ENCODE measurements around the gene TMEM131L. TPM values are rescaled to one million over a fixed set of nuclear protein-coding genes. Genes with fewer than 3 reads are reported as not detected.

Gene TMEM131L
- total RNA-seq, 2 donors from 2014 or later, result 22.2 to 25.6 TPM

DNA sequence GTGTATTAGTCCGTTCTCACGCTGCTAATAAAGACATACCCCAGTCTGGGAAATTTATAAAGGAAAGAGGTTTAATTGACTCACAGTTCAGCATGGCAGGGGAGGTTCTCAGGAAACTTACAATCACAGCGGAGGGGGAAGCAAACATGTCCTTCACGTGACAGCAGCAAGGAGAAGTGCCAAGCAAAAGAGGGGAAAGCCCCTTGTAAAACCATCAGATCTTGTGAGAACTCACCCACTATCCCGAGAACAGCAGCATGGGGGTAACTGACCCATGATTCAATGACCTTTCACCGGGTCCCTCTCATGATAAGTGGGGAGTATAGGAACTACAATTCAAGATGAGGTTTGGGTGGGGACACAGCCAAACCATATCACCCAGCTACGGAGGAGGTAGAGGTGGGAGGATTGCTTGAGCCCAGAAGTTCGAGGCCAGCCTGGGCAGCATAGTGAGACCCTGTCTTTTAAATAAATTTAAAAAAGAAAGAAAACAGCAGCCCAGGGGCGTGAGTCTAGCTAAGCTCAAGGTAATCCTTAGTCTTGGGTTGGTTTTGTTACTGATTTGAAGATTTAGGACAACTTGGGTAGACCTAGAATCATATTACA, 46.4 kb upstream of the TMEM131L start:
- no peaks in the 10 kb centered on the region for H3K27me3 ChIP-seq (replicated peaks; ENCODE audit: insufficient read depth)
- no peak for DNase-seq (ENCODE audit: low spot score)
- H3K27ac ChIP-seq, result no peak overlapping the region
- no peak overlapping the region for H3K4me3 ChIP-seq
- TF ChIP-seq, protein P1, sequence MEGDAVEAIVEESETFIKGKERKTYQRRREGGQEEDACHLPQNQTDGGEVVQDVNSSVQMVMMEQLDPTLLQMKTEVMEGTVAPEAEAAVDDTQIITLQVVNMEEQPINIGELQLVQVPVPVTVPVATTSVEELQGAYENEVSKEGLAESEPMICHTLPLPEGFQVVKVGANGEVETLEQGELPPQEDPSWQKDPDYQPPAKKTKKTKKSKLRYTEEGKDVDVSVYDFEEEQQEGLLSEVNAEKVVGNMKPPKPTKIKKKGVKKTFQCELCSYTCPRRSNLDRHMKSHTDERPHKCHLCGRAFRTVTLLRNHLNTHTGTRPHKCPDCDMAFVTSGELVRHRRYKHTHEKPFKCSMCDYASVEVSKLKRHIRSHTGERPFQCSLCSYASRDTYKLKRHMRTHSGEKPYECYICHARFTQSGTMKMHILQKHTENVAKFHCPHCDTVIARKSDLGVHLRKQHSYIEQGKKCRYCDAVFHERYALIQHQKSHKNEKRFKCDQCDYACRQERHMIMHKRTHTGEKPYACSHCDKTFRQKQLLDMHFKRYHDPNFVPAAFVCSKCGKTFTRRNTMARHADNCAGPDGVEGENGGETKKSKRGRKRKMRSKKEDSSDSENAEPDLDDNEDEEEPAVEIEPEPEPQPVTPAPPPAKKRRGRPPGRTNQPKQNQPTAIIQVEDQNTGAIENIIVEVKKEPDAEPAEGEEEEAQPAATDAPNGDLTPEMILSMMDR (IDR thresholded peaks at IDR 0.05), result no peak
- no peaks in the 10 kb centered on the region for H3K36me3 ChIP-seq
- H3K4me1 ChIP-seq (ENCODE audit: control insufficient read depth in 1 of 2, low read depth in 2 of 2), result no peaks in the 10 kb centered on the region
- no peak for ATAC-seq (ENCODE audit: insufficient number of reproducible peaks, low FRiP score, low read depth)
- no peaks in the 10 kb centered on the region for H3K9me3 ChIP-seq

DNA sequence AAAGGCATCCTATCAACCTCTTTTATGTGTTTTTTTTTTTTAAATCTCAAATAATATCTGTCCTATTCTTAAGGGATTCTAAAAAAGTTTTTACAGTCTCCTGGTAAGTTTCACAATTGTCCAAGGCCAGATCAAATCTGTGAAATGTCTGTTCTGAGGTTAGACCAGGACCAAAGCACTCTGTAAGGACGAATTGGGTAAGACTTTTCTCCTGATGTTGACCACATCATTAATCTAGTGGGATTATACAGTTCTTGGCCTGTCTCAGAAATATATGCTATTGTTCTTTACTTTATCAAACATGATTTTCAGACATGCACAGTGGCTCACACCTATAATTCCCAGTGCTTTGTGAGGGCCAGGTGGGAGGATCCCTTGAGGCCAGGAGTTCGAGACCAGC, 45.8 kb upstream of the TMEM131L start:
- Histone ChIP-seq H3K9me3 (no peaks in the 10 kb centered on the region), H3K27me3 (replicated peaks; ENCODE audit: insufficient read depth) (no peaks in the 10 kb centered on the region), H3K36me3 (no peaks in the 10 kb centered on the region), H3K4me1 (ENCODE audit: control insufficient read depth in 1 of 2, low read depth in 2 of 2) (no peaks in the 10 kb centered on the region), H3K27ac (no peak overlapping the region), H3K4me3 (no peak overlapping the region)
- DNase-seq (ENCODE audit: low spot score) (no peak), ATAC-seq (ENCODE audit: insufficient number of reproducible peaks, low FRiP score, low read depth) (no peak)
- TF ChIP-seq, protein P1 (IDR thresholded peaks at IDR 0.05), result no peak

DNA sequence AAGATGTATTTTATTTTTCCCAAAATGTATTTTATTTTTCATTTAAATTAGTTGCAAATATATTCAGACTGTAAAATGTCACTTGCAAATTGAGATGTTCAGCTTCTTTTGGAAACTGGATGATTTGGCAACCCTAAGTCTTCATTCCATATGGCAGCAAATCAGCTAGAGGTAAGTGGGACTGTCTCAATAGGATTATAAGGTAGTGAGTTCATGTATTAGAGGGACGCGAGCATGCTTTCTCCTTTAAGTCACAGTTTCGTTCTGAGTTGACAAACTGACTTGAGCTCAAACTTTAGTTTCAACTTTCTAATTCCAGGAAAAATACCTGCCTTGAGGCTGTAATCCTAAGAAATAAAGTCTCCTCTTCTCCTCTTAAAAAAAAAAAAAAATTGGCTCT, 44.2 kb upstream of the TMEM131L start:
- no peak overlapping the region for H3K27ac ChIP-seq
- no peaks in the 10 kb centered on the region for H3K36me3 ChIP-seq
- no peak overlapping the region for H3K4me3 ChIP-seq
- H3K9me3 ChIP-seq, result no peaks in the 10 kb centered on the region
- H3K27me3 ChIP-seq (replicated peaks; ENCODE audit: insufficient read depth), result no peaks in the 10 kb centered on the region
- ATAC-seq (ENCODE audit: insufficient number of reproducible peaks, low FRiP score, low read depth) (no peak), DNase-seq (ENCODE audit: low spot score) (no peak)
- TF ChIP-seq, protein P1 (IDR thresholded peaks at IDR 0.05), result no peak
- H3K4me1 ChIP-seq (ENCODE audit: control insufficient read depth in 1 of 2, low read depth in 2 of 2), result no peaks in the 10 kb centered on the region

GRCh38 chr4:153426207-153426885, 39.8 kb upstream of the TMEM131L start:
- peaks cover 6 to 28% of the 10 kb centered on the region in 2 donors for H3K4me1 ChIP-seq (ENCODE audit: control insufficient read depth in 1 of 2, low read depth in 2 of 2)
- H3K27ac ChIP-seq, result no peak overlapping the region
- TF ChIP-seq, protein P1 (IDR thresholded peaks at IDR 0.05), result no peak
- no peak overlapping the region for H3K4me3 ChIP-seq
- DNase-seq (ENCODE audit: low spot score) (no peak), ATAC-seq (ENCODE audit: insufficient number of reproducible peaks, low FRiP score, low read depth) (no peak)
- H3K36me3 ChIP-seq, result no peaks in the 10 kb centered on the region
- H3K27me3 ChIP-seq (replicated peaks; ENCODE audit: insufficient read depth), result no peaks in the 10 kb centered on the region
- no peaks in the 10 kb centered on the region for H3K9me3 ChIP-seq

- H3K27ac ChIP-seq, result peak overlapping the region in 1 of 2 donors; percentile 33
Measured at GRCh38 chr4:153427363-153428071, 38.6 kb upstream of the TMEM131L start.

More at GRCh38 chr4:153427363-153428071, 38.6 kb upstream of the TMEM131L start:
- H3K36me3 ChIP-seq, result no peaks in the 10 kb centered on the region
- TF ChIP-seq, protein P1 (IDR thresholded peaks at IDR 0.05), result no peak
- no peak overlapping the region for H3K4me3 ChIP-seq
- no peaks in the 10 kb centered on the region for H3K9me3 ChIP-seq
- DNase-seq (ENCODE audit: low spot score), result no peak
- ATAC-seq (ENCODE audit: insufficient number of reproducible peaks, low FRiP score, low read depth), result no peak
- H3K4me1 ChIP-seq (ENCODE audit: control insufficient read depth in 1 of 2, low read depth in 2 of 2), result peaks cover 6 to 28% of the 10 kb centered on the region in 2 donors
- no peaks in the 10 kb centered on the region for H3K27me3 ChIP-seq (replicated peaks; ENCODE audit: insufficient read depth)

Measured in thoracic aorta (tissue), 2 donors.